HepG2 (cell line): ENCODE results near the gene ARHGAP5. TPM values are rescaled to one million over a fixed set of nuclear protein-coding genes. Genes with fewer than 3 reads are reported as not detected.

ENCODE experiments used
- AGO2 ChIP-seq: fragments of 200-400 bp; formaldehyde crosslinking; optimal IDR thresholded peaks from 2 replicates; pipeline ENCODE3; 2017; ENCODE audit warnings: mild to moderate bottlenecking, low read depth, low read length, moderate library complexity
- DNMT3B ChIP-seq: conservative IDR thresholded peaks from 2 replicates; pipeline ENCODE4 v1.6.1; 2016; ENCODE audit warnings: missing biosample characterization, control low read depth
- FOXA3 ChIP-seq: IDR thresholded peaks from 2 replicates; pipeline ENCODE4 v1.6.1; 2016; ENCODE audit warnings: missing genetic modification reagents, missing compliant biosample characterization
- GPN1 ChIP-seq: sonication (generic); formaldehyde crosslinking; IDR thresholded peaks from 2 replicates; pipeline ENCODE4 v1.5.1; 2020; ENCODE audit warnings: missing genetic modification reagents, borderline replicate concordance
- HNF4G ChIP-seq, 2 experiments: sonication (generic) in 1 of 2; formaldehyde crosslinking in 1 of 2; IDR thresholded peaks; 2 replicates each; pipeline versions ENCODE4 v1.4.0 to v1.6.1; 2011 to 2020; ENCODE audit warnings: borderline replicate concordance in 2 of 2, low read depth in 2 of 2, mild to moderate bottlenecking in 2 of 2, low read length in 1 of 2, missing genetic modification reagents in 1 of 2, moderate library complexity in 1 of 2
- JDP2 ChIP-seq: sonication (generic); formaldehyde crosslinking; IDR thresholded peaks from 2 replicates; pipeline ENCODE4 v1.8.1; 2022; ENCODE audit warnings: missing genetic modification reagents, borderline replicate concordance
- MXI1 ChIP-seq: IDR thresholded peaks from 3 replicates; pipeline ENCODE4 v1.6.1; 2012; ENCODE audit warnings: low read depth, low read length, inconsistent platforms, borderline replicate concordance
- RBFOX2 ChIP-seq: fragments of 200-400 bp; formaldehyde crosslinking; IDR thresholded peaks from 2 replicates; pipeline ENCODE4 v1.6.1; 2017; ENCODE audit warnings: low read depth, mild to moderate bottlenecking, low read length
- RFX1 ChIP-seq: fragments of 450-650 bp; IDR thresholded peaks from 2 replicates; pipeline ENCODE4 v1.6.1; 2017
- SNAI1 ChIP-seq: sonication (generic); formaldehyde crosslinking; IDR thresholded peaks from 2 replicates; pipeline ENCODE4 v1.5.0; 2020; ENCODE audit warnings: mild to moderate bottlenecking, missing genetic modification reagents, borderline replicate concordance
- TOE1 ChIP-seq: sonication (generic); formaldehyde crosslinking; IDR thresholded peaks from 2 replicates; pipeline ENCODE4 v1.4.0; 2020; ENCODE audit warnings: mild to moderate bottlenecking, missing genetic modification reagents
- TOPORS ChIP-seq: sonication (generic); formaldehyde crosslinking; IDR thresholded peaks from 2 replicates; pipeline ENCODE4 v1.8.0; 2023; ENCODE audit warnings: mild to moderate bottlenecking, missing genetic modification reagents
- YY1 ChIP-seq: IDR thresholded peaks from 2 replicates; pipeline ENCODE4 v1.6.1; 2011; ENCODE audit warnings: low read length, low read depth, moderate library complexity, mild to moderate bottlenecking; ENCODE audit not compliant: insufficient read depth, insufficient replicate concordance
- ZFX ChIP-seq: sonication (generic); formaldehyde crosslinking; IDR thresholded peaks from 2 replicates; pipeline ENCODE4 v1.4.0; 2020; ENCODE audit warnings: mild to moderate bottlenecking, low read depth, missing genetic modification reagents, moderate library complexity
- ZNF234 ChIP-seq: sonication (generic); formaldehyde crosslinking; conservative IDR thresholded peaks from 2 replicates; pipeline ENCODE4 v1.5.1; 2020; ENCODE audit warnings: mild to moderate bottlenecking, missing genetic modification reagents
- ZNF256 ChIP-seq: sonication (generic); formaldehyde crosslinking; conservative IDR thresholded peaks from 2 replicates; pipeline ENCODE4 v1.4.0; 2020; ENCODE audit warnings: missing genetic modification reagents
- ZNF772 ChIP-seq: sonication (generic); formaldehyde crosslinking; IDR thresholded peaks from 2 replicates; pipeline ENCODE4 v1.5.0; 2020; ENCODE audit warnings: mild to moderate bottlenecking, missing genetic modification reagents
- ZSCAN31 ChIP-seq: sonication (generic); formaldehyde crosslinking; IDR thresholded peaks from 2 replicates; pipeline ENCODE4 v1.5.0; 2020; ENCODE audit warnings: low read depth, mild to moderate bottlenecking, missing genetic modification reagents
- polyA plus RNA-seq, 8 experiments: library from polyadenylated mRNA; depleted of rRNA in 3 of 8; stranded (reverse) in 7 of 8; unstranded in 1 of 8; fragments of >200 nt; fragmentation: Illumina TruSeq in 4 of 8; extraction: Trizol in 4 of 8; gene quantifications; 2 replicates each; pipeline versions ENCODE4 v1.2.1 to v1.2.3, GENCODE V29; 2011 to 2016; ENCODE audit warnings: low read depth in 4 of 8, missing spikeins in 1 of 8, mixed read lengths in 1 of 8; ENCODE audit not compliant: insufficient read depth in 1 of 8
- total RNA-seq, 5 experiments: library from RNA; depleted of rRNA; stranded (reverse); fragments of >200 nt; fragmentation: Illumina TruSeq; extraction: Trizol; gene quantifications; 2 replicates each; pipeline ENCODE4 v1.2.3, GENCODE V29; 2016; ENCODE audit warnings: low read depth in 1 of 5
- TF ChIP-seq, protein P1 (sequence below): sonication (generic); formaldehyde crosslinking; IDR thresholded peaks from 2 replicates; pipeline ENCODE4 v1.4.0; 2020; ENCODE audit warnings: missing genetic modification reagents
- TF ChIP-seq, protein P2 (sequence below): sonication (generic); formaldehyde crosslinking; IDR thresholded peaks from 2 replicates; pipeline ENCODE4 v1.4.0; 2020; ENCODE audit warnings: mild to moderate bottlenecking, missing genetic modification reagents, borderline replicate concordance
- TF ChIP-seq, protein P3 (sequence below): sonication (generic); formaldehyde crosslinking; IDR thresholded peaks from 2 replicates; pipeline ENCODE4 v1.4.0; 2020; ENCODE audit warnings: mild to moderate bottlenecking, low read depth, missing genetic modification reagents
- TF ChIP-seq, protein P4 (sequence below): sonication (generic); formaldehyde crosslinking; IDR thresholded peaks from 2 replicates; pipeline ENCODE4 v1.4.0; 2020; ENCODE audit warnings: missing genetic modification reagents

Gene ARHGAP5
- total and polyA plus RNA-seq, 2 of the 13 experiments (the other 11 are each of a cell fraction or from before 2014, with no cell fraction given) = 33.7 to 144 TPM

DNA sequence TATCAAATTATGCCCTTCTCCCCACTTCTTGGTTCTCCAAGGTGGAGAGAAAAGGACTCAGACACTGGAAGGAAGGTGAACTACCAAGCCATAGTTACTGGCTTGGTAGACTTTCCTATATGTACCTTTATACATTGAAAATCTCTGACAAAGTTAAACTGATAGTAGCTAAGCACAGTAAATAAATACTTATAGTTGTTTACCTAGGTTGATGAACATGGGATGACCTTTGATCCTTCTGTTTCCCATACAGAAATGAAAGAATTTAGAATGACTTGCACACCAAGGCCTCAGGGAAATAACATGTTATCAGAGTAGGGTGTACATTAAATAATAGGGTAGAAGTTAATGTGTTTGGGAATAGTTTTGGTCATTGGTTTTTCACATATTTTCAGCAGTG, 6.7 kb downstream of the ARHGAP5 start (continued):
- TF ChIP-seq, protein P1, sequence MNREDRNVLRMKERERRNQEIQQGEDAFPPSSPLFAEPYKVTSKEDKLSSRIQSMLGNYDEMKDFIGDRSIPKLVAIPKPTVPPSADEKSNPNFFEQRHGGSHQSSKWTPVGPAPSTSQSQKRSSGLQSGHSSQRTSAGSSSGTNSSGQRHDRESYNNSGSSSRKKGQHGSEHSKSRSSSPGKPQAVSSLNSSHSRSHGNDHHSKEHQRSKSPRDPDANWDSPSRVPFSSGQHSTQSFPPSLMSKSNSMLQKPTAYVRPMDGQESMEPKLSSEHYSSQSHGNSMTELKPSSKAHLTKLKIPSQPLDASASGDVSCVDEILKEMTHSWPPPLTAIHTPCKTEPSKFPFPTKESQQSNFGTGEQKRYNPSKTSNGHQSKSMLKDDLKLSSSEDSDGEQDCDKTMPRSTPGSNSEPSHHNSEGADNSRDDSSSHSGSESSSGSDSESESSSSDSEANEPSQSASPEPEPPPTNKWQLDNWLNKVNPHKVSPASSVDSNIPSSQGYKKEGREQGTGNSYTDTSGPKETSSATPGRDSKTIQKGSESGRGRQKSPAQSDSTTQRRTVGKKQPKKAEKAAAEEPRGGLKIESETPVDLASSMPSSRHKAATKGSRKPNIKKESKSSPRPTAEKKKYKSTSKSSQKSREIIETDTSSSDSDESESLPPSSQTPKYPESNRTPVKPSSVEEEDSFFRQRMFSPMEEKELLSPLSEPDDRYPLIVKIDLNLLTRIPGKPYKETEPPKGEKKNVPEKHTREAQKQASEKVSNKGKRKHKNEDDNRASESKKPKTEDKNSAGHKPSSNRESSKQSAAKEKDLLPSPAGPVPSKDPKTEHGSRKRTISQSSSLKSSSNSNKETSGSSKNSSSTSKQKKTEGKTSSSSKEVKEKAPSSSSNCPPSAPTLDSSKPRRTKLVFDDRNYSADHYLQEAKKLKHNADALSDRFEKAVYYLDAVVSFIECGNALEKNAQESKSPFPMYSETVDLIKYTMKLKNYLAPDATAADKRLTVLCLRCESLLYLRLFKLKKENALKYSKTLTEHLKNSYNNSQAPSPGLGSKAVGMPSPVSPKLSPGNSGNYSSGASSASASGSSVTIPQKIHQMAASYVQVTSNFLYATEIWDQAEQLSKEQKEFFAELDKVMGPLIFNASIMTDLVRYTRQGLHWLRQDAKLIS (CRISPR knock-in tag) = no peak
- TF ChIP-seq ZNF234 (CRISPR knock-in tag) = no peak
- peak; percentile 95 for TF ChIP-seq FOXA3
- no peak for TF ChIP-seq YY1
- no peak for TF ChIP-seq ZSCAN31
- no peak for TF ChIP-seq ZFX (CRISPR knock-in tag)
- TF ChIP-seq, protein P2, sequence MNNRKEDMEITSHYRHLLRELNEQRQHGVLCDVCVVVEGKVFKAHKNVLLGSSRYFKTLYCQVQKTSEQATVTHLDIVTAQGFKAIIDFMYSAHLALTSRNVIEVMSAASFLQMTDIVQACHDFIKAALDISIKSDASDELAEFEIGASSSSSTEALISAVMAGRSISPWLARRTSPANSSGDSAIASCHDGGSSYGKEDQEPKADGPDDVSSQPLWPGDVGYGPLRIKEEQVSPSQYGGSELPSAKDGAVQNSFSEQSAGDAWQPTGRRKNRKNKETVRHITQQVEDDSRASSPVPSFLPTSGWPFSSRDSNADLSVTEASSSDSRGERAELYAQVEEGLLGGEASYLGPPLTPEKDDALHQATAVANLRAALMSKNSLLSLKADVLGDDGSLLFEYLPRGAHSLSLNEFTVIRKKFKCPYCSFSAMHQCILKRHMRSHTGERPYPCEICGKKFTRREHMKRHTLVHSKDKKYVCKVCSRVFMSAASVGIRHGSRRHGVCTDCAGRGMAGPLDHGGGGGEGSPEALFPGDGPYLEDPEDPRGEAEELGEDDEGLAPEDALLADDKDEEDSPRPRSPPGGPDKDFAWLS (CRISPR knock-in tag) = no peak
- TF ChIP-seq GPN1 (CRISPR knock-in tag) = no peak
- TF ChIP-seq AGO2 = no peak
- peak; percentile 87 for TF ChIP-seq HNF4G (IDR thresholded peaks at IDR 0.05; ENCODE audit: borderline replicate concordance, low read depth, low read length)
- no peak for TF ChIP-seq HNF4G (CRISPR knock-in tag; IDR thresholded peaks at IDR 0.05; ENCODE audit: borderline replicate concordance, low read depth)
- TF ChIP-seq TOPORS = no peak
- no peak for TF ChIP-seq ZNF256 (CRISPR knock-in tag)
- no peak for TF ChIP-seq RFX1
- TF ChIP-seq DNMT3B (CRISPR knock-in tag) = 0 out of 2 replicates have a peak, but pooled peaks have one; percentile 80
- no peak for TF ChIP-seq ZNF772 (CRISPR knock-in tag)
- TF ChIP-seq JDP2 = no peak
- no peak for TF ChIP-seq MXI1
- TF ChIP-seq, protein P3, sequence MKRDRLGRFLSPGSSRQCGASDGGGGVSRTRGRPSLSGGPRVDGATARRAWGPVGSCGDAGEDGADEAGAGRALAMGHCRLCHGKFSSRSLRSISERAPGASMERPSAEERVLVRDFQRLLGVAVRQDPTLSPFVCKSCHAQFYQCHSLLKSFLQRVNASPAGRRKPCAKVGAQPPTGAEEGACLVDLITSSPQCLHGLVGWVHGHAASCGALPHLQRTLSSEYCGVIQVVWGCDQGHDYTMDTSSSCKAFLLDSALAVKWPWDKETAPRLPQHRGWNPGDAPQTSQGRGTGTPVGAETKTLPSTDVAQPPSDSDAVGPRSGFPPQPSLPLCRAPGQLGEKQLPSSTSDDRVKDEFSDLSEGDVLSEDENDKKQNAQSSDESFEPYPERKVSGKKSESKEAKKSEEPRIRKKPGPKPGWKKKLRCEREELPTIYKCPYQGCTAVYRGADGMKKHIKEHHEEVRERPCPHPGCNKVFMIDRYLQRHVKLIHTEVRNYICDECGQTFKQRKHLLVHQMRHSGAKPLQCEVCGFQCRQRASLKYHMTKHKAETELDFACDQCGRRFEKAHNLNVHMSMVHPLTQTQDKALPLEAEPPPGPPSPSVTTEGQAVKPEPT (CRISPR knock-in tag) = no peak
- TF ChIP-seq SNAI1 (CRISPR knock-in tag) = no peak
- TF ChIP-seq RBFOX2 = no peak
- TF ChIP-seq, protein P4, sequence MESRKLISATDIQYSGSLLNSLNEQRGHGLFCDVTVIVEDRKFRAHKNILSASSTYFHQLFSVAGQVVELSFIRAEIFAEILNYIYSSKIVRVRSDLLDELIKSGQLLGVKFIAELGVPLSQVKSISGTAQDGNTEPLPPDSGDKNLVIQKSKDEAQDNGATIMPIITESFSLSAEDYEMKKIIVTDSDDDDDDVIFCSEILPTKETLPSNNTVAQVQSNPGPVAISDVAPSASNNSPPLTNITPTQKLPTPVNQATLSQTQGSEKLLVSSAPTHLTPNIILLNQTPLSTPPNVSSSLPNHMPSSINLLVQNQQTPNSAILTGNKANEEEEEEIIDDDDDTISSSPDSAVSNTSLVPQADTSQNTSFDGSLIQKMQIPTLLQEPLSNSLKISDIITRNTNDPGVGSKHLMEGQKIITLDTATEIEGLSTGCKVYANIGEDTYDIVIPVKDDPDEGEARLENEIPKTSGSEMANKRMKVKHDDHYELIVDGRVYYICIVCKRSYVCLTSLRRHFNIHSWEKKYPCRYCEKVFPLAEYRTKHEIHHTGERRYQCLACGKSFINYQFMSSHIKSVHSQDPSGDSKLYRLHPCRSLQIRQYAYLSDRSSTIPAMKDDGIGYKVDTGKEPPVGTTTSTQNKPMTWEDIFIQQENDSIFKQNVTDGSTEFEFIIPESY = no peak
- TF ChIP-seq TOE1 = 0 out of 2 replicates have a peak, but pooled peaks have one; percentile 16
